ENCODE results near the gene ARID5B.

Gene ARID5B

GRCh38 chr10:61905837-61906561 is 4.5 kb downstream of the ARID5B start:
- no peak for DNase-seq (ENCODE audit: low read depth)

GRCh38 chr10:61906562-61906901 is 5.0 kb downstream of the ARID5B start:
- no peak for DNase-seq (ENCODE audit: low read depth)

- no peak for DNase-seq (ENCODE audit: low read depth)
Measured at GRCh38 chr10:61907011-61907410, 5.5 kb downstream of the ARID5B start.

- no peak for DNase-seq (ENCODE audit: low read depth)
Measured at GRCh38 chr10:61907587-61907986, 6.1 kb downstream of the ARID5B start.

GRCh38 chr10:61910226-61910805 is 8.8 kb downstream of the ARID5B start:
- no peak for DNase-seq (ENCODE audit: low read depth)

GRCh38 chr10:61910894-61911293 is 9.4 kb downstream of the ARID5B start:
- no peak for DNase-seq (ENCODE audit: low read depth)

- DNase-seq (ENCODE audit: low read depth), result no peak
Measured at GRCh38 chr10:61911425-61911824, 9.9 kb downstream of the ARID5B start.

GRCh38 chr10:61912981-61913380 is 11.5 kb downstream of the ARID5B start:
- DNase-seq (ENCODE audit: low read depth), result no peak

- no peak for DNase-seq (ENCODE audit: low read depth)
Measured at GRCh38 chr10:61918140-61918539, 16.6 kb downstream of the ARID5B start.

- DNase-seq (ENCODE audit: low read depth), result no peak
Measured at GRCh38 chr10:61918989-61919388, 17.5 kb downstream of the ARID5B start.

GRCh38 chr10:61919646-61920215 is 18.2 kb downstream of the ARID5B start:
- no peak for DNase-seq (ENCODE audit: low read depth)

- DNase-seq (ENCODE audit: low read depth), result no peak
Measured at GRCh38 chr10:61921143-61921542, 19.6 kb downstream of the ARID5B start.

GRCh38 chr10:61923210-61923949 is 21.9 kb downstream of the ARID5B start:
- DNase-seq (ENCODE audit: low read depth), result no peak

- no peak for DNase-seq (ENCODE audit: low read depth)
Measured at GRCh38 chr10:61923950-61924274, 22.4 kb downstream of the ARID5B start.

GRCh38 chr10:61929555-61929954 is 28.1 kb downstream of the ARID5B start:
- no peak for DNase-seq (ENCODE audit: low read depth)

GRCh38 chr10:61931620-61932332 is 30.3 kb downstream of the ARID5B start:
- DNase-seq (ENCODE audit: low read depth), result no peak

GRCh38 chr10:61933859-61934555 is 32.5 kb downstream of the ARID5B start:
- no peak for DNase-seq (ENCODE audit: low read depth)

GRCh38 chr10:61935077-61935476 is 33.6 kb downstream of the ARID5B start:
- no peak for DNase-seq (ENCODE audit: low read depth)

GRCh38 chr10:61936770-61937169 is 35.3 kb downstream of the ARID5B start:
- no peak for DNase-seq (ENCODE audit: low read depth)

- no peak for DNase-seq (ENCODE audit: low read depth)
Measured at GRCh38 chr10:61937631-61938351, 36.3 kb downstream of the ARID5B start.

GRCh38 chr10:61939902-61940301 is 38.4 kb downstream of the ARID5B start:
- DNase-seq (ENCODE audit: low read depth), result no peak
